ENCODE data around the gene CCDC184.
"Not testable (repeated sequence)": the region's sequence is repeated elsewhere in the genome, so short reads cannot be mapped to it uniquely, and the experiment has no call there.

CCDC184 gene

GRCh38 chr12:48199774-48200221, 16.4 kb downstream of the CCDC184 start:
- DNase-seq (ENCODE audit: low read depth) = no peak
- peak overlapping the region; percentile 77 for H3K4me3 ChIP-seq (ENCODE audit: low read depth, low read length)
- TF ChIP-seq MAX (IDR thresholded peaks at IDR 0.05; ENCODE audit: low read depth, low read length) (no peak), POLR2A (IDR thresholded peaks at IDR 0.05; ENCODE audit: extremely low read depth, insufficient read length) (no peak), MYC (IDR thresholded peaks at IDR 0.05; ENCODE audit: low read depth, low read length) (no peak), CTCF (IDR thresholded peaks at IDR 0.05; ENCODE audit: low read depth, low read length) (no peak)

GRCh38 chr12:48201091-48201490, 17.6 kb downstream of the CCDC184 start:
- no peak overlapping the region for H3K4me3 ChIP-seq (ENCODE audit: low read depth, low read length)
- TF ChIP-seq MYC (IDR thresholded peaks at IDR 0.05; ENCODE audit: low read depth, low read length) (no peak), POLR2A (IDR thresholded peaks at IDR 0.05; ENCODE audit: extremely low read depth, insufficient read length) (no peak), CTCF (IDR thresholded peaks at IDR 0.05; ENCODE audit: low read depth, low read length) (no peak), MAX (IDR thresholded peaks at IDR 0.05; ENCODE audit: low read depth, low read length) (no peak)
- DNase-seq (ENCODE audit: low read depth) = no peak

- H3K4me3 ChIP-seq (ENCODE audit: low read depth, low read length) = no peak overlapping the region
- DNase-seq (ENCODE audit: low read depth) = no peak
- TF ChIP-seq MYC (IDR thresholded peaks at IDR 0.05; ENCODE audit: low read depth, low read length) = no peak
- no peak for TF ChIP-seq POLR2A (IDR thresholded peaks at IDR 0.05; ENCODE audit: extremely low read depth, insufficient read length)
Measured at GRCh38 chr12:48201516-48201915, 18.1 kb downstream of the CCDC184 start.

- TF ChIP-seq MYC (IDR thresholded peaks at IDR 0.05; ENCODE audit: low read depth, low read length) = no peak
- TF ChIP-seq POLR2A (IDR thresholded peaks at IDR 0.05; ENCODE audit: extremely low read depth, insufficient read length) = no peak
- no peak for TF ChIP-seq CTCF (IDR thresholded peaks at IDR 0.05; ENCODE audit: low read depth, low read length)
- no peak for TF ChIP-seq MAX (IDR thresholded peaks at IDR 0.05; ENCODE audit: low read depth, low read length)
- no peak for DNase-seq (ENCODE audit: low read depth)
- no peak overlapping the region for H3K4me3 ChIP-seq (ENCODE audit: low read depth, low read length)
Measured at GRCh38 chr12:48202766-48203165, 19.3 kb downstream of the CCDC184 start.

GRCh38 chr12:48203192-48203591, 19.7 kb downstream of the CCDC184 start, which contains the start of gene OR10AD1:
Gene OR10AD1, minus strand, starts transcription at chr12:48203292. Its CDS starts 0 bp downstream, at chr12:48203292.
- TF ChIP-seq POLR2A (IDR thresholded peaks at IDR 0.05; ENCODE audit: extremely low read depth, insufficient read length) = no peak
- no peak for TF ChIP-seq CTCF (IDR thresholded peaks at IDR 0.05; ENCODE audit: low read depth, low read length)
- no peak for TF ChIP-seq MAX (IDR thresholded peaks at IDR 0.05; ENCODE audit: low read depth, low read length)
- TF ChIP-seq MYC (IDR thresholded peaks at IDR 0.05; ENCODE audit: low read depth, low read length) = no peak
- DNase-seq (ENCODE audit: low read depth) = no peak
- no peak within 1 kb of the TSS for H3K4me3 ChIP-seq (ENCODE audit: low read depth, low read length)

GRCh38 chr12:48209495-48209894, 26.1 kb downstream of the CCDC184 start:
- H3K4me3 ChIP-seq (ENCODE audit: low read depth, low read length); DNase-seq (ENCODE audit: low read depth): not testable (repeated sequence)

- DNase-seq (ENCODE audit: low read depth) = peak; percentile 73
- no peak for TF ChIP-seq MYC (IDR thresholded peaks at IDR 0.05; ENCODE audit: low read depth, low read length)
- no peak for TF ChIP-seq POLR2A (IDR thresholded peaks at IDR 0.05; ENCODE audit: extremely low read depth, insufficient read length)
- TF ChIP-seq CTCF (IDR thresholded peaks at IDR 0.05; ENCODE audit: low read depth, low read length) = no peak
- no peak for TF ChIP-seq MAX (IDR thresholded peaks at IDR 0.05; ENCODE audit: low read depth, low read length)
- H3K4me3 ChIP-seq (ENCODE audit: low read depth, low read length) = no peak overlapping the region
Measured at GRCh38 chr12:48216785-48217184, 33.3 kb downstream of the CCDC184 start.
